GM21825 (cell line): ENCODE data around the gene GNAS.
"Not testable (repeated sequence)": the region's sequence is repeated elsewhere in the genome, so short reads cannot be mapped to it uniquely, and the experiment has no call there.

Experiments
- ATAC-seq: cut with Tn5 transposase; IDR thresholded peaks from one replicate; pipeline ENCODE4 v1.9.1; 2021; ENCODE audit warnings: mild to moderate bottlenecking, moderate library complexity; ENCODE audit not compliant: unreplicated experiment

Gene GNAS

DNA sequence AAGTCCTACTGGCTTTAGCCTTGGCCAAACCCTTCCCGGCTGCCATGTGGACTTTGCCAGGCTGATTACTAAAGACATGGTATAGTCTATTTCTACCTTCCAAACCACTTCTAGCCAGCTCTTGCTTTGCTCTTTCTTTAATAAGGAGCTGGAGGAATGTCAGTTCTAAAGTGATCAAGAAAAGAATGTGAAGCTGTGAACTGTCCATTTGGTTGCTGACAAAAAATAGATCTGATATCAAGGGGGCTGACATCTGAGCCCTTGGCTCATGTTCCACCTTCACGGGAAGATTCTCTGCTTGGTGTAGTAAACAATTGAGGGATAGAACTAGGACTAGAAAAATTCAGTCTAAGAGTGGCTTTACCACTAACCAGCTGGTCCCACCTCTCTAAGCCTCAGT, 24.4 kb upstream of the GNAS start:
- no peak for ATAC-seq

DNA sequence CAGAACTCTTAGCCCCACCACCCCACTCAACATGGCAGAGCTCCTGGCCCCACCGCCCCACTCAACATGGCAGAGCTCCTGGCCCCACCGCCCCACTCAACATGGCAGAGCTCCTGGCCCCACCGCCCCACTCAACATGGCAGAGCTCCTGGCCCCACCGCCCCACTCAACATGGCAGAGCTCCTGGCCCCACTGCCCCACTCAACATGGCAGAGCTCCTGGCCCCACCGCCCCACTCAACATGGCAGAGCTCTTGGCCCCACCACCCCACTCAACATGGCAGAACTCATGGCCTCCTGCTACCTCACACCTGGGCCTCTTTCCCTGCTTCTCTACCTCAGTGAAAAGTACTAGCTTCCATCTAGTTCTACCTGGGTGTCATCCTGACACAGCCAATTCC, 23.7 kb upstream of the GNAS start:
- not testable (repeated sequence) for ATAC-seq

DNA sequence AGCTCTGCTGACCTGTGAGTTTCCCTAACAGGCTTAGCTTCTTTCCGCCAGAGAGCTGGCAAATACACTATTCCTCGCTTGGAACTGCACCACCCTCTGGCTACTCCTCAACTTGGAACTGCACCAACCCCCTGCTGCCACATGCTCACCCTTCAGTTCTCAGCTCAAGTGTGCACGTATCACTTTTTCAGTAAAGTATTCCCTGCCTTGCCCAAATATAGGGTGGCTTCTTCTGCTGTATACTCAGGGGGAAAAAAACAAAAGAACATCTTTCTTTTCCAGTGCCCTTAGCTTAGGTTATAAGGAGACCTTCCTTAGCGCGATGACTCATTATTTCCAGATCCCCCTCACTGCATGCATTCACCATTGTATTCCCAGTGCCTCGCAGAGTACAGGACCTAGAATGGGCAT, 23.0 kb upstream of the GNAS start:
- no peak for ATAC-seq

DNA sequence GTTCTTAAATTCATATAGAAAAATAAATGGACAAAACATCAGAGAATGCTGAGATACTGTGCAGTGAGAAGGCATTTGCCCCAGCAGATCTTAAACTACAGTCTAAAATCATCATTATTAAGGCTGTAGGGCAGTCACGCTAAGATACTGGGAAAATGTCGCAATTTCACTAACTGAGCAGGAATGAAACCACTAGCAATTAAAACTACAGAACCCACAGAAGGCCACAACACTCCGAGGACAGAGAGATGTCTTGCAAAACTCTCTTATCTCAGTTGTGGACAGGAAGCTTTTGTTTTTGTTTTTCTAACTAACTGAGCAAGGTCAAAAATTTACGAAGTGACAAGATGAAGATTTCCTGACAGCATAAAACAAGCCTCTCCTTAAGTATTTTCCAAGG, 20.1 kb upstream of the GNAS start:
- ATAC-seq, result no peak

DNA sequence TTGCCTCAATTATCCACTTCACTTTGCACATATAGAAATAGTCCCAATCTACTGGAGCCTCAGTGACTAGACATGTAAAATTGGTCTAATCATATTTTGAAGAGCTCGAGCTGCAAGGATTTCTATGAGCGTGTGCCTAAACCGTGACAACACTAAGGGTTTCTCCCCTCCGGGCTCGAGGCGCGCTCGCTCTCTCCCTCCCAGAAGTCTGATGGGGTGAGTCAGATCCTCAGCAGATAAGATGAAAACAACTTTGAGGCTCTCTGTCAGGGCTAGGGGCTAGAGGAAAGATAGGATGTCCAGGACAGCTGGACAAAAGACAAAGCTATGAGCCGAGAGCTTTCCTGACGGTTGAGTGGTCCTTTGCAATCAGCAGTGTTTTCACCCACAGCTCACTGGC, 18.6 kb upstream of the GNAS start:
- no peak for ATAC-seq

DNA sequence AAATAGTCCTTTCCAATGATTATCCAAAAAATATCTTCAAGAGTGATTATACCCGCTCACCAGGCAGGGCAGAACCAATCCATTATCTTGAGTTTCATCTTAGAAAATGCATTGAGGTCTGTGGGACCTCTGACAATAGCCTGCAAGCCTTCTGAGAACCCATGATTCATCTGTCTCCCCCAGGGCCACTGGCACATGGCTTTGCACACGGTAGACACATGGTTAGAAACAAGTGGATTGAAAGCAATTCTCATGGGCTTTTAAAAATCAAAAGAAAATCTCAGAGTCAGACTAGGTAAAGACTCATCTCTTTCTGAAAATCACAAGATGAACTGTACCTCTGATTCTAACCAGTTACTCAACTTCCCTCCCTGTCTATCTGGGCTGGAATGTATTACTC, 17.3 kb upstream of the GNAS start:
- no peak for ATAC-seq

DNA sequence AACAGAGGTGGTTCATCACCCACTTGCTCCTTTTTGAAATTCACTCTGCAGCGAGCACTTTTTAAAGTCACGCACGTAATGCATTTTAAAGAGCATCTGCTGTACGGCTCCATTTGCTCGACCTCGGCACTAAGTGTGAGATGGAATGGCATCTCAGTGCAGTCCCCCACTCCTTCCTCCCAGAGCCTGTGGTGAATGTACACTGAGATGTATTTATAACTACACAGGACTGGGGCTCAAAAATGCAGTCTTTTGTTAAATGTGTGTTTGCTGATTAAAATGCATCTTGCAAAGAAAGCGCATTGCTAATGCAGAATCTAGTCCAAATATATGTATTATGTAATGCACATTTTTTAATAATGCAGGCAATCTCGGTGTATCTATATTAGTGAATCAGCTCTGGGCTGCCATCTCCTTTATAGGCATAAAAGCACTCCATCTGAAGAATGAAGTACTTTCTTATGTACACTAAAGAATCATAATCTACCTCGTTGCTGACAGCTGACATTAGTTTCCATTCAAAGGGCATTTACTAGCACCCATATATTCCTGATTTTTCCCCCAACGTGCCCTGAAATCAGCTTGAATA, 15.8 kb upstream of the GNAS start:
- no peak for ATAC-seq

DNA sequence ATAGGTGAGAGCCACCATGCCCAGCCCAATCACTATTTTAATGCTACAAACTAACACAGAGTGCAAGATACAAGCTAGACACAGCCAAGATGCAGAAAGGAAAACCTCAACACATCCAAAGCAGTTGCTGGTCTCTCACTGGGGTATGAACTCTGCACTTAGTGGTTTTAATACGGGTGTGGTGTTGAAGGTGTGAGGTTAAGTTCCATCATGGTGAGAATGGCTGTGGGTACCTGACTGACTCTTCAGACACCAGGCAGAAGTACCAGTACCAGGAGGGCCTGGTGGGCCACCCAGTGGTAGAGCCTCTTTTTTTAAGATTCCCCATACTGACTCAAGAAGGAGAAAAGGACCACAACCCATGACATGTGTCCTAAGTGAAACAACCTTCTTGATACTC, 14.8 kb upstream of the GNAS start:
- no peak for ATAC-seq

DNA sequence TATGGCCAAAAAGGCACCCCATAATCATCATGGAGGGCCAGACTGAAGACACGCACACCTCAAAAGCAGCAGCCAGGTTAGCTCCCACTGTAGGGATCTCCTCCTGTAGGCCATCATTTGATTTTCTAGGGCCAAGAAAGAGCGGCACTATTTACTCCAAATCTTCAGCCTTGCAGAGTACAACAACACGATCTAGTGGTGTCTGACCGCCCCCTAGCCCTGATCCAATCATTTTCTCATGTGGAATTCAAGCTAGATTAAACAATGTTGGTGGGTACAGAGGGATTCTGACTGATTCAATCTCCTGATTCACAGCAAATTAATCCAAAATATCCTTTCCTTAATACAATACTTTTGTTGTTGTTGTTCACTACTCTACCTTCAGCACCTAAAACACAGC, 14.3 kb upstream of the GNAS start:
- no peak for ATAC-seq

DNA sequence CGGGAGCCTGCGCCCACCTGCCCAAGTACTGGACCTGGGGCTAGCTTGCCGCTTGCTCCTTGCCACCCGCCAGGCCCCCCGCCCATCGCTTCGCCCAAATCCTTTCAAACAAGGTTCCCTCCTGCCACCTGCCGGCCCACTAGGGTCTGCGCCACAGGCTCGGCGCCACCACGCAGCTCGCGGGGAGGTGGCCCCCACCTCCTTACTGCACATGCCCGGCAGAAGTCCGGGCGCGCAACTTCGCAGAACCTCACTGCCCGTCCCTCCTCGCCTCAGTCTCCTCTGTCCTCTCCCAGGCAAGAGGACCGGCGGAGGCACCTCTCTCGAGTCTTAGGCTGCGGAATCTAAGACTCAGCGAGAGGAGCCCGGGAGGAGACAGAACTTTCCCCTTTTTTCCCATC, 13.0 kb upstream of the GNAS start:
- no peak for ATAC-seq

DNA sequence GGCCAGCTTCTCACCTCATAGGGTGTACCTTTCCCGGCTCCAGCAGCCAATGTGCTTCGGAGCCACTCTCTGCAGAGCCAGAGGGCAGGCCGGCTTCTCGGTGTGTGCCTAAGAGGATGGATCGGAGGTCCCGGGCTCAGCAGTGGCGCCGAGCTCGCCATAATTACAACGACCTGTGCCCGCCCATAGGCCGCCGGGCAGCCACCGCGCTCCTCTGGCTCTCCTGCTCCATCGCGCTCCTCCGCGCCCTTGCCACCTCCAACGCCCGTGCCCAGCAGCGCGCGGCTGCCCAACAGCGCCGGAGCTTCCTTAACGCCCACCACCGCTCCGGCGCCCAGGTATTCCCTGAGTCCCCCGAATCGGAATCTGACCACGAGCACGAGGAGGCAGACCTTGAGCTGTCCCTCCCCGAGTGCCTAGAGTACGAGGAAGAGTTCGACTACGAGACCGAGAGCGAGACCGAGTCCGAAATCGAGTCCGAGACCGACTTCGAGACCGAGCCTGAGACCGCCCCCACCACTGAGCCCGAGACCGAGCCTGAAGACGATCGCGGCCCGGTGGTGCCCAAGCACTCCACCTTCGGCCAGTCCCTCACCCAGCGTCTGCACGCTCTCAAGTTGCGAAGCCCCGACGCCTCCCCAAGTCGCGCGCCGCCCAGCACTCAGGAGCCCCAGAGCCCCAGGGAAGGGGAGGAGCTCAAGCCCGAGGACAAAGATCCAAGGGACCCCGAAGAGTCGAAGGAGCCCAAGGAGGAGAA, 12.3 kb upstream of the GNAS start:
- no peak for ATAC-seq

DNA sequence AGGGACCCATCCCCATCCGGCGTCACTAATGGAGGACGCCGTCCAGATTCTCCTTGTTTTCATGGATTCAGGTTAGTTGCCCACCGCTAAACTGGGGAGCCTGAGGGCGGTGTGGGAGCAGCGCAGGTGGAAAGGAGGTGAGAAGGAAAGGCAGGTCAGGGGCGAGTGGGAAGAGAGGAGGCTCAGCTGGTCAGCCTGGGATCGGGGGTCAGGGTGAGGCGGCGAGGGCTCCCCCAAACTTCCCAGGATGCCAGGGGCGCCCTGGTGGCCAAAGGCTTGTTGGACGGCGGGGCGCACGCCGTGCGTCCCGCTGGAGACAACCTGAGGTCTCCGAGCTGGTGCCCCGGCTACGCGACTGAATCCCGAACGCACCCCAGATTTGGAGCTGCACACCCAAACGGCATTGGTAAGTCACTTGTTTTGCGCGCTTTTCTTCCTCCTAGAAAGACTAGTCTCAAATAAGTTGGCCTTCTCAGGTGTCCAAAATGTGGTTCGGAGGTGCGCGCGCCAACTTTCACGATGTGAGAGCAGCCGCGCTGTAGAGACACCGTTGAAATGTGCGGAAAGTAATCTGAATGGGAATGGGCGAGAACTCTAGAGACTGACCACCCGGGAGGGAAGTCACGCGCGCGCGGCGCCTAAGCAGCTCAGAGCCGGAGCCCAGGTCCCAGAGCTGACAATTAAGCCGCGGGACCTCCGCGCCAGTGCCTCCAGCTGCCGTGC, 11.5 kb upstream of the GNAS start:
- ATAC-seq, result no peak

DNA sequence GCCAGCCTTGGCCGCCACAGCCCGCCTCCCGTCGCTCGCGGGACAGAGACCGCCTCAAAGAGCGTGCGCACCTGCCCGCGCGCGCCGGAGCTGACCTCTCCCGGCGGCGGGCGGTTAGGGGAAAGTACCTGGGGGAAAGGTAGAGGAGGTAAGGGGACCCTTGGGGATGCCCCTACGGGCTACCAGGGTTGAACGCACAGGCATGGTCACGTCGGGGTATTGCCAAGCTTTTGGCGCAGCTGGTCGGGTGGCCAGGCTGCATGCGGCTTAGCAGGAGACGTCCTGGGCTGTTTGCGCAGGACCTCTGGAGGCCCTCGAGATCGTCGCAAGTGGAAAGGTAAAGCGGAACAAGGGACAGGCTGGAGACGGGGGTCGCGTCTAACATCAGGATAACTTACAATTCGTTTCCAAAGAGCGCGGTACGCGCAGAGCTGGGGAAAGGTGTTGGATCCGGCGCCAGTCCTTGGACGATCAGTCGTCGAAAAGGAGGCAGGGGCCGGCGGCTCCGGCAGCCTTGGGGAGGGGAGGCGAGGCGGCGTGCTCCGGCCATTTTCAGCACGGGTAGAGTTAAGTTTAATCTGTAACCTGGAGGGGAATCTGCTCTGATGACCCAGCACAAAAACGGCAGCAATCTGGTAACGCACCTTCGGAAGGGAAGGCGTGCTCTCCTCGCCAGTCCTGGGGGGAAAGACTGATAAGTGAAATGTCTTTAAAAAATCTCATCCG, 10.8 kb upstream of the GNAS start:
- ATAC-seq, result no peak

DNA sequence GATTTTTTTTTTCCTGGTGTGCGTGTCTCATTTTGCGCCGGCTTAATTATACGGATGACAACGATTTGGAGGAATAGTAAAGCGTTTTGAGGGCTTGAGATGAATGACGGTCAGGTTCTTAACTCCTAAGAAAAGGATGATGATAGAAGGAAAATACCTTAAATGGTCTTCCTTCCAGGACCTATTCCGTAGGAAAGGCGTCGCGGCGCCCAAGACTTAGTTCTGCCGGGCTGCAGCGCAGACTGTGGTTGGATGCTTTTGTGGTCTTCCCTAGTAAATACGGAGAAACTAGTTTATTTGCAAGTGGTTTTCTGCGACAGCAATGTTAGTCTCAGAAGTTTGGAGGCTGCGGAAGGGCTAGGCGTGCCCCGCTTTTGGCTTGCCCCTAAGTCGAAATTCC, 10.2 kb upstream of the GNAS start:
- ATAC-seq, result no peak

DNA sequence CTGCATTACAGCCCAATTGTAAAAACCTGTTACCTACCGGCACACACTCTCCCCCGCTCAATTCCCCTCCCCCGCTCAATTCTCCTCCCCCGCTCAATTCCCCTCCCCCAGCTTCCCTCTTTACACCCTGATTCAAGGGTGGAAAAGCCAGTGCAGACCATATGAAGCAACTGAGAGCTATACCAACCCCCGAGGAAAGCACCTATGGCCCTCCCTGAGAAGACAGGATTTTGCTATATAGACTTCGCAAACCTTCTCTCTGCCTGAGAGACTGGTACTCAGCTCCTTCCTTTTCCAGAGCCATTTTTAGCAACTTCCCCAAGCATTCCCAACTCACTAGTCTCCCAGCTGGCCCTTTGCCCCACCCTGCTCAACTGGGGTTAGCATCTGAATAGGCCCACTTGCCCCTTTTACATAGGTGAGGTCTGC, 9.4 kb upstream of the GNAS start:
- no peak for ATAC-seq

DNA sequence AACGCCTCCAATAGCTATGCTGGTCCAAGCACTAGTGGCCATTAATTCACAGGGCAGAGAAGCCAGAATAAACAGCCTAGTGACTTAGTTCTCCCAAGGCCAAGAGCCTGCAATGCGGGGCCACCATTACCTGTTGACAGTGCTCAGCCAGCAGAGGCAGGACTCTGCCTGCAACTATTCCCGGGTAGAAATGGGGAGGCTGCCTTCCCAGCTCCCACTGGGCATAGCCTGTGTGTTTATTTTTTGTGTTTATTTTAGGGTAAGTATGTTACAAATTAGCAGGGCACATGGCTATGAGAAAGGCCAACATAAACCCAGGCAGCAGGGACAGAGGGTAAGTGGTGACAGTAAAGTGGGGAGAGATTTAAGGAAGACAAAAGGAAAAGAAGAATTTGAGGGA, 6.8 kb upstream of the GNAS start:
- ATAC-seq, result no peak

DNA sequence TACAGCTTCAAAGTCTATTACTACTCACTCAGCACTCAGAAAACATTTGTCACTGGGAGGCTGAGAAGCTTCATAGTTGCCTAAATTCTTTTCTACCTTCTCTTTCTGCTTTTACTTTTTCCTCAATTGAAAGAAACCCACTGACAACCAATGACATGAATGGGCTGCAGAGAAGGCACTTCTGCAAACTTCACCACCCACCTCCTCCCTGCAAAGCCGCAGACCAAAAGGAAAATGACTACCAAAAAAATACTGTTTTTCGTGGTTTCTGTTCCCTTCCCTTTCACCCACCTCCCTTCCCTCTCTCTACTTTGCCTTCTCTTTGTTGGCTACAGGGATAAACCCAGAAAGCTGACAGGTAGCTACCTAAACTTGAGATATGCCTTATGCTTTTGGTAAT, 5.1 kb upstream of the GNAS start:
- ATAC-seq, result no peak

DNA sequence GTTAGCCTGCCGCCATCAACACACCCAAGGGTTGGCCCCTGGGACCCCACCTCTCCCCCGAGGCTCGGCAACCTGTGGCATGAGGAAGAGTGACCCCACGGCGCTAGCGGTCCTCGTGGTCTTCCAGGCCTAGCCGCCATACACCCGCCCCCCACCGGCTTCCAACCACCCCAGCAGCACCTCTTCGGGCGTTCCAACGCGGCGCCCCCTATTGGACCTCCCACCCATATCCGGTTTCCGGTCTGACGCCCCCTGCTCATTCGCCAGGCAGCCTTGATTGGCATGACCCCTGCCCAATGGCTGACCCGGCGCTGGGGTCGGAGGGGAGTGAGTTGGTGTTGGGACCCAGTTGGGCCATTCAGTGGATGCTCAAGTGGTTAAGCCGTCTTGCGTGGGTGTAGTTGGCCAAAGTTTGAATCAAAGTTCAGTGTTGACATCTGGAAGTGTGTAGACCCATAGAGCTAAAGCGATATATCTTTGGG, 1.8 kb upstream of the GNAS start, which contains the start of gene GNAS-AS1:
Gene GNAS-AS1, minus strand, starts transcription at position 210 of the 482 bp plus-strand sequence.
- ATAC-seq, result peak; percentile 78

DNA sequence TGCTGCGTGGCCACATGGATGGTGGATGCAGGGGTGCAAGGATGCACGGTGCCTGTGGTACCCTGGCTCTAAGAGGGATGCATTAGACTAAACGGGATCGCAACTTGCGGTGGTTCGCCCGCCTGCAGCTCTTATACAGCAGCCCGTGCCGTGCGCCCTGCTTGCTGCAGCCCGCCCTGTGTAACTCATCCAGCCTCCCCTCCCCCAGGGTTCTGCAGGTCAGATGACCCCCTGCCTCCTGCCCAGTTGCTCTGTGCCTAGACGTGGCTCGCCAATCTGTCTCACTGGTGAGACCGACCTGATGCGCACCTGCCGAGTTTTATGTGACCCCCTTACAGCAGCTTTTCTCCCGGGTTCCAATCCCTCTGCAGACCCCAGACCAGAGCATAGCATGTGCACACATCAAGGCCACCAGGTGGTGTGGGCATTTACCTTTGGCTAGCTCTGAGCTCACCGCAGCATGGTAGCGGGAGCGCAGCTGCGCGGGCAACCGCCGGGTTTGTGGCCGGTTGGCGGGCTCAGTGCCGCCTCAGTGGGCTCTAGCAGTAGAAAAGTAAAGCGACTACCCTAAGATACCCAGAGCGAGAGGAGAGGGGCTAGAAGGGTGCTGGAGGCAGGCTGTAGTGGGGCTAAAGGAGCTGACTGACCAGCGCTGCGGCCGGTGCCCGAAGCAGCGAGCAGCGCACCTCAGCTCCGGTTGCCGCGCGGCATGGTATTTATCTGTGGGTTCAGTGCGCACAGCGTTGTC, 1.1 kb upstream of the GNAS start:
- ATAC-seq, result no peak

DNA sequence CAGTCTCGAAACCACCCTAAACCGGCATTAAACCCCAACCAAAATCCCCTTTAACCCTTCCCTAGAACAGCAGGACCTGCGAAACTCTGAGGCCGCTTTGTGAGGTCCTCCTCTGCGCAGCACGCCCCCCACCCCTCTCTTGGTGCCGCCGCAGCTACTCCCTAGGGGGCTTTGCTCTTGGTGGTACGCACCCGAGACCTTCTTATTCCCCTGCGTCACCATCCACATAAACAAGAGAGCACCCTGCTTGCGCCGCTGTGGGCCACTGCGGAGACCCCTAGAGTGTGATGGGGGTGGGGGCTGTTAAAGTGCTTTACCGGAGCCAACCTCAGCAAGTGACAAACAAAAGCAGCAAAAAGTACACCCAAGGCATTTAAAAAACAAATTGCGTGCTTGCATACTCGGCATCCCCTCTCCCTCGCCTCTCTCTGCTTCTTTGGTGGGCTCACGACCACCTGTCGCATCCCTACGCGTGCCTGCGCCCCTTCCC, 502 bp upstream of the GNAS start:
- no peak for ATAC-seq
